Measurements from ENCODE around the gene ULK2. TPM values are rescaled to one million over a fixed set of nuclear protein-coding genes. Genes with fewer than 3 reads are reported as not detected.

ULK2 gene
- total RNA-seq, 1 donor from 2014 or later: 29.8 TPM

DNA sequence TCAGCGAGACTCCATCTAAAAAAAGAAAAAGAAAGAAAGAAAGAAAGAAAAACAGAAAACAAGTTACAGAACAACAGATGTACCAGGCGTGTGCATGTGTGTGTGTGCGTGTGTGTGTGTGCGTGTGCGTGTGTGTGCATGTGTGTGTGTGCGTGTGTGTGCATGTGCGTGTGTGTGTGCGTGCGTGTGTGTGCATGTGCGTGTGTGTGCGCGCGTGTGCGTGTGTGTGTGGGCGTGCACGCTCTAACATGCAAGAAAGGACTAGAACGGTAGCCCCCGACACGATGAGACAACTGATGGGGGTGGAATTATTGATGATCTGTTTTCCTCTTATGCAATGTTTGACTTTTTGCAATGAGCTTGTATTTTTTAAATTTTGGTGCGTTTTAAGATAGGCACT lies 121.2 kb downstream of the ULK2 start:
- Mint-ChIP-seq H3K27me3 (ENCODE audit: low read depth) (peaks cover 3% of the 10 kb centered on the region), H3K4me1 (ENCODE audit: low read depth) (peaks cover 20% of the 10 kb centered on the region), H3K36me3 (ENCODE audit: low read depth) (no peaks in the 10 kb centered on the region), H3K27ac (ENCODE audit: unreplicated experiment) (no peak overlapping the region), H3K4me3 (ENCODE audit: unreplicated experiment) (no peak overlapping the region), H3K9me3 (ENCODE audit: low read depth) (no peaks in the 10 kb centered on the region)
- TF ChIP-seq, protein P1, sequence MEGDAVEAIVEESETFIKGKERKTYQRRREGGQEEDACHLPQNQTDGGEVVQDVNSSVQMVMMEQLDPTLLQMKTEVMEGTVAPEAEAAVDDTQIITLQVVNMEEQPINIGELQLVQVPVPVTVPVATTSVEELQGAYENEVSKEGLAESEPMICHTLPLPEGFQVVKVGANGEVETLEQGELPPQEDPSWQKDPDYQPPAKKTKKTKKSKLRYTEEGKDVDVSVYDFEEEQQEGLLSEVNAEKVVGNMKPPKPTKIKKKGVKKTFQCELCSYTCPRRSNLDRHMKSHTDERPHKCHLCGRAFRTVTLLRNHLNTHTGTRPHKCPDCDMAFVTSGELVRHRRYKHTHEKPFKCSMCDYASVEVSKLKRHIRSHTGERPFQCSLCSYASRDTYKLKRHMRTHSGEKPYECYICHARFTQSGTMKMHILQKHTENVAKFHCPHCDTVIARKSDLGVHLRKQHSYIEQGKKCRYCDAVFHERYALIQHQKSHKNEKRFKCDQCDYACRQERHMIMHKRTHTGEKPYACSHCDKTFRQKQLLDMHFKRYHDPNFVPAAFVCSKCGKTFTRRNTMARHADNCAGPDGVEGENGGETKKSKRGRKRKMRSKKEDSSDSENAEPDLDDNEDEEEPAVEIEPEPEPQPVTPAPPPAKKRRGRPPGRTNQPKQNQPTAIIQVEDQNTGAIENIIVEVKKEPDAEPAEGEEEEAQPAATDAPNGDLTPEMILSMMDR (IDR thresholded peaks at IDR 0.05): no peak
- no peak for DNase-seq (ENCODE audit: low spot score)

DNA sequence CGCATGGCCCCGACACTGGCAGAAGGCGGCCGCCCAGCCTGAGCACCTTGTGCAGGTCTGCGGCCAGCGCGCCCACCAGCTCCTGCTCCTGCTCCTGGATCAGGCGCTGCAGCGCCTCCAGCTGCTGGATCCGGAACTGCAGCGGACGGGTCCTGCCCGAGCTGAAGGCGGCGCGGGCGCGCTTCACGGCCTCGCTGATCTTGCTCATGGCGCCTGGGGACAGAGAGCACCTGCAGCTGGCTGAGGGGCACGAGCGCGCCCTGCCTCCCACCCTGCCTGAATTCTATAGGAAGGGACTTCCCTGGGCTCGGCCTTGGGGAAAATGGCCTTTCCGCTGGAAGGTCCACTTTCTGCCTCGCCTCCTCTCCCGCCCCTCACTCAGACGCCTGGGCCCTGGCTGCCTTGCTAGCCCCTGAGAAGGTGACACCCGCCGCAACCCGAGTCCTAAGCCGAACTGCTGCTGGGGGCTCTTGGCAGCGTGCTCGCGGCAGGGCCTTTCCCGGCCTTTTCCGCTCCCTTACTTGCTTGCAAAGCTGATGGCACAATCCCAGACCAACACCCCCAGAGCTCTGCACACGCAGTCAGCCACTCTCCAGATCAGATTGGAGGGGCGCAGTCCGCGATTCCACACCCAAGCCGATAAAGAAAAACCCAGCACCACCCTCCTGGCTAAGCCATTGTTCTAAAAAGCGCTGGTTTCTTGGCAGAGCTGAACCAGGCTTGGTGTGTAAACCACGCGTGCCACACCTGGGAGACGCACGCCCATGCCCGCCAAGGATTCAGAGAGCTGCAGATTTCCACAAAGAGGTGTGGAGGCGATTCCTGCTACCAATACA lies 122.6 kb downstream of the ULK2 start:
- peaks cover 15% of the 10 kb centered on the region for H3K4me1 Mint-ChIP-seq (ENCODE audit: low read depth)
- H3K27me3 Mint-ChIP-seq (ENCODE audit: low read depth): peaks cover 3% of the 10 kb centered on the region
- no peak for DNase-seq (ENCODE audit: low spot score)
- no peak overlapping the region for H3K27ac Mint-ChIP-seq (ENCODE audit: unreplicated experiment)
- TF ChIP-seq, protein P1 (IDR thresholded peaks at IDR 0.05): peak; percentile 91
- H3K9me3 Mint-ChIP-seq (ENCODE audit: low read depth): no peaks in the 10 kb centered on the region
- peak overlapping the region; percentile 48 for H3K4me3 Mint-ChIP-seq (ENCODE audit: unreplicated experiment)
- no peaks in the 10 kb centered on the region for H3K36me3 Mint-ChIP-seq (ENCODE audit: low read depth)

DNA sequence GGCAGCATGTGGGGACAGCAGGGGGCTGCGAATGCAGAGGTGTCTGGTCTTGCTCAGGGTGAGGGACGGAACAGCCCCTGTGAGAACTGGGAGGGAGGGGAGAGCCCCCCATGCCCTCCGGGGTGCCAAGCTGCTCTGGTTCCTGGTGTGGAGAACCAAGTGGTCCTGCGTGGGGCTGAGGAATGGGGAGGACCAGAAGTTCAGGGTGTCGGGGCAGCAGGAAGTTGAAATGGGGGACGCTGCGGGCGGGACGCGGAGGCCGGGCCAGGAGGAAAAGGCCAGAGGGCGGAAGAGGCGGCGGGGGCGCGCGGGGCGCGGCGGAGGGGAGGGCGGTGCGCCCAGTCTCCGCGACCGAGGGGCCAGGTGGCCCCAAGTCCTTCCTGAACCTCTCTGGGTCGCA lies 123.2 kb downstream of the ULK2 start:
- no peak for DNase-seq (ENCODE audit: low spot score)
- H3K9me3 Mint-ChIP-seq (ENCODE audit: low read depth): no peaks in the 10 kb centered on the region
- peaks cover 15% of the 10 kb centered on the region for H3K4me1 Mint-ChIP-seq (ENCODE audit: low read depth)
- H3K36me3 Mint-ChIP-seq (ENCODE audit: low read depth): no peaks in the 10 kb centered on the region
- TF ChIP-seq, protein P1 (IDR thresholded peaks at IDR 0.05): no peak
- H3K4me3 Mint-ChIP-seq (ENCODE audit: unreplicated experiment): peak overlapping the region; percentile 61
- no peak overlapping the region for H3K27ac Mint-ChIP-seq (ENCODE audit: unreplicated experiment)
- peaks cover 3% of the 10 kb centered on the region for H3K27me3 Mint-ChIP-seq (ENCODE audit: low read depth)

DNA sequence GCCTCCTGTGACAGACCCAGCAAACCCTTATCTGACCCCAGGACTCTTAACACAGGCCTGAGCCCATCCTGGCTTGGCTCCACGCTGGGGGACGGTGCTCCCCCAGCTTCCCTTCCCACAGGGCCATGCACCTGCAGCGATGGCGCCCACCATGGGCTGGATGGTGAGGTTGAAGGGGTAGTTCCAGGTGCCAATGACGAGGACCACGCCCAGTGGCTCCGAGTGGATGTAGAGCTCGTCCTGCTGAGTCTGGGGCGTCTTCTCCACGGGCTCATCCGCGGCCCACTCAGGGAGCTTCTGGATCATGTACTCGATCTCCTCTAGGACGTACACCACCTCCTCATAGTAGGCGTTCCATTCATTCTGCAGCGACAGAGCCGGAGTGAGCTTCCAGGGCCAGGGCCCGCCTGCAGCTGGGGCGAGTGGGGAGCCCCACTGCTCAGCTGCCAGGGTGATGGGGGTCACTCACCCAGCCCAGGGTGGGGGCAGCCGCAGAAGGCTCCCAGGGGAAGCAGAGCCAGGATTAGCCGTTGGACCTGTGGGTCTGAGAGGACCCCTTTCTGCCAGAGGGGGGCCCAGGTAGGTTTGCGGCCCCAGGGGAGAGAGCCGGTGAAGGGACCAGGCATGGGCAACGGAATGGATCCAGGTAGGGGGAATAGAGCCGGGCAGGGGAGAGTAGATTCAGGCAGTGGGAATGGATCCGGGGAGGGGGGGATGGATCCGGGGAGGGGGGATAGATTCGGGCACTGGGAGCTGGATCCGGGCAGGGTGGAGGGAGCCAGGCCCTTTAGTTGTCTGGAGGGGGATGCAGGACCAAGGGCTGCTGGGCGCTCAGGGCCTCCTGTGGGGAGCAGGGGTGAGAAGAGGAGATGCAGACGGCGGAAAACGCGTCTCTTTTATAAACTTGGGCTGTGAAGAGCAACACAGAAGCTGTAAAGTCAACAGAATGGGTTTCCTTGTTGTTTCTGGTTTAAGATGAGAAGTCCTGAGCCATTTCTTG lies 124.3 kb downstream of the ULK2 start:
- DNase-seq (ENCODE audit: low spot score): no peak
- H3K4me3 Mint-ChIP-seq (ENCODE audit: unreplicated experiment): no peak overlapping the region
- H3K27ac Mint-ChIP-seq (ENCODE audit: unreplicated experiment): no peak overlapping the region
- no peaks in the 10 kb centered on the region for H3K9me3 Mint-ChIP-seq (ENCODE audit: low read depth)
- H3K27me3 Mint-ChIP-seq (ENCODE audit: low read depth): peaks cover 3% of the 10 kb centered on the region
- no peaks in the 10 kb centered on the region for H3K36me3 Mint-ChIP-seq (ENCODE audit: low read depth)
- TF ChIP-seq, protein P1 (IDR thresholded peaks at IDR 0.05): no peak
- peaks cover 10% of the 10 kb centered on the region for H3K4me1 Mint-ChIP-seq (ENCODE audit: low read depth)

DNA sequence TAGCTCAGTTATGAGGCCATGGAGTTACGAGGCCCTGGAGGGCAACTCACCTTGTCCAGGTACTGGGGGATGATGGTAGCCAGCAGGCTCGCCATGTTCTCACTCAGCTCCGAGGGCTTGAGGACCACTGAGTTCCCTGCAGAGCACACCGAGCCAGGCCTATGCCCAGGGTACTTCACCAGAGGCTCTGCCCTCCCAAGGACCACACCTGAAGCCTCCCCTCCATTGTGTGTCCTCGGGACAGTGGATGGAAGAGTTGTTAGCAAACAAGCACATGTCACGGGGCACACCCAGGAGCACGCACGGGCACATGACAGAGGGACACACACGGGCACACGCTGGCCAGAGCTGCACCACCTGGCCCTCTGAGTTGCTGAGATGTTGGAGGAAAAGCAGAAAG lies 125.2 kb downstream of the ULK2 start:
- Mint-ChIP-seq H3K27ac (ENCODE audit: unreplicated experiment) (no peak overlapping the region), H3K4me3 (ENCODE audit: unreplicated experiment) (no peak overlapping the region), H3K4me1 (ENCODE audit: low read depth) (peaks cover 4% of the 10 kb centered on the region), H3K36me3 (ENCODE audit: low read depth) (no peaks in the 10 kb centered on the region), H3K9me3 (ENCODE audit: low read depth) (no peaks in the 10 kb centered on the region), H3K27me3 (ENCODE audit: low read depth) (no peaks in the 10 kb centered on the region)
- TF ChIP-seq, protein P1 (IDR thresholded peaks at IDR 0.05): no peak
- DNase-seq (ENCODE audit: low spot score): no peak
